ENCODE measurements around the gene ANO5.

GRCh38 chr11:22207162-22207561 is 14.3 kb downstream of the ANO5 start:
- TF ChIP-seq CTCF (conservative IDR thresholded peaks at IDR 0.05; ENCODE audit: low read length), result no peak
- TF ChIP-seq EZH2phosphoT487 (IDR thresholded peaks at IDR 0.05; ENCODE audit: borderline replicate concordance, low read depth, low read length), result no peak

All from OCI-LY7 (cell line).